Measurements from ENCODE around the gene PSAPL1. TPM values are rescaled to one million over a fixed set of nuclear protein-coding genes. Genes with fewer than 3 reads are reported as not detected.

Gene PSAPL1
- total RNA-seq, 1 donor from 2014 or later, result not detected

GRCh38 chr4:7417639-7418038 lies 17.1 kb downstream of the PSAPL1 start:
- no peaks in the 10 kb centered on the region for H3K4me1 Mint-ChIP-seq (ENCODE audit: unreplicated experiment)
- H3K27ac Mint-ChIP-seq (ENCODE audit: unreplicated experiment), result no peak overlapping the region
- peaks cover 6% of the 10 kb centered on the region for H3K36me3 Mint-ChIP-seq (ENCODE audit: low read depth, unreplicated experiment)
- no peaks in the 10 kb centered on the region for H3K9me3 Mint-ChIP-seq (ENCODE audit: unreplicated experiment)
- H3K4me3 Mint-ChIP-seq (ENCODE audit: unreplicated experiment), result no peak overlapping the region
- DNase-seq (ENCODE audit: low spot score), result no peak
- H3K27me3 Mint-ChIP-seq (ENCODE audit: unreplicated experiment), result peaks cover 1% of the 10 kb centered on the region
- TF ChIP-seq CTCF (IDR thresholded peaks at IDR 0.05; ENCODE audit: unreplicated experiment), result no peak

GRCh38 chr4:7416745-7417432 lies 17.8 kb downstream of the PSAPL1 start:
- no peak overlapping the region for H3K4me3 Mint-ChIP-seq (ENCODE audit: unreplicated experiment)
- H3K9me3 Mint-ChIP-seq (ENCODE audit: unreplicated experiment), result no peaks in the 10 kb centered on the region
- no peaks in the 10 kb centered on the region for H3K27me3 Mint-ChIP-seq (ENCODE audit: unreplicated experiment)
- DNase-seq (ENCODE audit: low spot score), result no peak
- H3K4me1 Mint-ChIP-seq (ENCODE audit: unreplicated experiment), result no peaks in the 10 kb centered on the region
- peaks cover 6% of the 10 kb centered on the region for H3K36me3 Mint-ChIP-seq (ENCODE audit: low read depth, unreplicated experiment)
- H3K27ac Mint-ChIP-seq (ENCODE audit: unreplicated experiment), result no peak overlapping the region
- TF ChIP-seq CTCF (IDR thresholded peaks at IDR 0.05; ENCODE audit: unreplicated experiment), result no peak

GRCh38 chr4:7415927-7416686 lies 18.6 kb downstream of the PSAPL1 start:
- no peaks in the 10 kb centered on the region for H3K9me3 Mint-ChIP-seq (ENCODE audit: unreplicated experiment)
- H3K27ac Mint-ChIP-seq (ENCODE audit: unreplicated experiment), result no peak overlapping the region
- H3K4me3 Mint-ChIP-seq (ENCODE audit: unreplicated experiment), result no peak overlapping the region
- DNase-seq (ENCODE audit: low spot score), result no peak
- TF ChIP-seq CTCF (IDR thresholded peaks at IDR 0.05; ENCODE audit: unreplicated experiment), result no peak
- no peaks in the 10 kb centered on the region for H3K27me3 Mint-ChIP-seq (ENCODE audit: unreplicated experiment)
- H3K4me1 Mint-ChIP-seq (ENCODE audit: unreplicated experiment), result no peaks in the 10 kb centered on the region
- peaks cover 6% of the 10 kb centered on the region for H3K36me3 Mint-ChIP-seq (ENCODE audit: low read depth, unreplicated experiment)

GRCh38 chr4:7414736-7415510 lies 19.8 kb downstream of the PSAPL1 start:
- H3K9me3 Mint-ChIP-seq (ENCODE audit: unreplicated experiment), result no peaks in the 10 kb centered on the region
- TF ChIP-seq CTCF (IDR thresholded peaks at IDR 0.05; ENCODE audit: unreplicated experiment), result no peak
- H3K4me1 Mint-ChIP-seq (ENCODE audit: unreplicated experiment), result no peaks in the 10 kb centered on the region
- no peaks in the 10 kb centered on the region for H3K27me3 Mint-ChIP-seq (ENCODE audit: unreplicated experiment)
- no peak overlapping the region for H3K4me3 Mint-ChIP-seq (ENCODE audit: unreplicated experiment)
- H3K36me3 Mint-ChIP-seq (ENCODE audit: low read depth, unreplicated experiment), result peaks cover 6% of the 10 kb centered on the region
- no peak overlapping the region for H3K27ac Mint-ChIP-seq (ENCODE audit: unreplicated experiment)
- no peak for DNase-seq (ENCODE audit: low spot score)

All from endothelial cell (in vitro differentiated cells).